ENCODE data around the gene GZMA.

Gene GZMA

GRCh38 chr5:55108661-55109060 lies 6.2 kb downstream of the GZMA start:
- no peak for DNase-seq (ENCODE audit: low spot score)
- FAIRE-seq, result no peak

GRCh38 chr5:55110217-55110616 lies 7.8 kb downstream of the GZMA start:
- FAIRE-seq (no peak), DNase-seq (ENCODE audit: low spot score) (no peak)

GRCh38 chr5:55113327-55113726 lies 10.9 kb downstream of the GZMA start:
- FAIRE-seq (no peak), DNase-seq (ENCODE audit: low spot score) (no peak)

GRCh38 chr5:55114061-55114460 lies 11.6 kb downstream of the GZMA start:
- DNase-seq (ENCODE audit: low spot score), result no peak
- FAIRE-seq, result no peak

GRCh38 chr5:55123365-55123764 lies 20.9 kb downstream of the GZMA start:
- DNase-seq (ENCODE audit: low spot score), result no peak
- FAIRE-seq, result no peak

GRCh38 chr5:55134053-55134722 lies 31.7 kb downstream of the GZMA start:
- no peak for DNase-seq (ENCODE audit: low spot score)
- FAIRE-seq, result no peak

GRCh38 chr5:55136521-55136920 lies 34.1 kb downstream of the GZMA start:
- FAIRE-seq (no peak), DNase-seq (ENCODE audit: low spot score) (no peak)

GRCh38 chr5:55140908-55141665 lies 38.6 kb downstream of the GZMA start:
- DNase-seq (ENCODE audit: low spot score) (no peak), FAIRE-seq (no peak)

GRCh38 chr5:55141945-55142690 lies 39.7 kb downstream of the GZMA start:
- FAIRE-seq, result no peak

GRCh38 chr5:55143624-55144023 lies 41.2 kb downstream of the GZMA start:
- DNase-seq (ENCODE audit: low spot score) (no peak), FAIRE-seq (no peak)

More at GRCh38 chr5:55141945-55142690, 39.7 kb downstream of the GZMA start:
- DNase-seq (ENCODE audit: low spot score), result no peak

GRCh38 chr5:55146080-55146479 lies 43.6 kb downstream of the GZMA start:
- FAIRE-seq (no peak), DNase-seq (ENCODE audit: low spot score) (no peak)

GRCh38 chr5:55146543-55147151 lies 44.2 kb downstream of the GZMA start:
- FAIRE-seq, result no peak
- peak; percentile 85 for DNase-seq (ENCODE audit: low spot score)

GRCh38 chr5:55149308-55149795 lies 46.9 kb downstream of the GZMA start:
- FAIRE-seq (no peak), DNase-seq (ENCODE audit: low spot score) (no peak)

GRCh38 chr5:55151923-55152842 lies 49.7 kb downstream of the GZMA start:
- no peak for DNase-seq (ENCODE audit: low spot score)
- no peak for FAIRE-seq

- DNase-seq (ENCODE audit: low spot score) (peak; percentile 34), FAIRE-seq (no peak)
Observed at GRCh38 chr5:55154873-55155272, 52.4 kb downstream of the GZMA start.
